ENCODE measurements around the gene SEMA4D. TPM values are rescaled to one million over a fixed set of nuclear protein-coding genes. Genes with fewer than 3 reads are reported as not detected.

The SEMA4D gene
- total RNA-seq, 3 donors from 2014 or later (not counting 1 experiment from before 2014, with no cell fraction given): 354 to 448 (median 420) TPM

GRCh38 chr9:89483592-89484474 lies 14.1 kb downstream of the SEMA4D start:
- peak overlapping the region; percentile 63 to 78 for H3K27ac Mint-ChIP-seq
- 12% methylated on average over 17 of the region's 18 CpGs for WGBS (ENCODE audit: insufficient coverage)
- Histone ChIP-seq H3K9me3 (ENCODE audit: control insufficient read depth, insufficient read depth, low read length) (no peaks in the 10 kb centered on the region), H3K4me1 (ENCODE audit: control insufficient read depth, insufficient read depth, low read length) (peaks cover 69% of the 10 kb centered on the region), H3K27me3 (ENCODE audit: control insufficient read depth, insufficient read depth, low read length) (no peaks in the 10 kb centered on the region), H3K27ac (ENCODE audit: low read length) (peak overlapping the region; percentile 22), H3K36me3 (ENCODE audit: control insufficient read depth, insufficient read depth, low read length) (peaks cover 7% of the 10 kb centered on the region), H3K4me3 (ENCODE audit: low read length) (peak overlapping the region; percentile 14)
- no peaks in the 10 kb centered on the region for H3K9me3 Mint-ChIP-seq
- no peak for TF ChIP-seq CTCF (IDR thresholded peaks at IDR 0.05)
- DNase-seq (peak; percentile 42 to 84), ATAC-seq (peak; percentile 75 to 84 (median 76))
- peaks cover 83 to 95% of the 10 kb centered on the region in 2 donors for H3K4me1 Mint-ChIP-seq
- intact Hi-C loops (cut with micrococcal nuclease): loop anchor here (2.0 kb wide), 2 partner anchors 15 kb away; partner anchors contain the start of gene SEMA4D
- no peaks in the 10 kb centered on the region for H3K27me3 Mint-ChIP-seq (ENCODE audit: low read depth in 2 of 2)
- no peaks in the 10 kb centered on the region for H3K36me3 Mint-ChIP-seq
- peak overlapping the region; percentile 32 for H3K4me3 Mint-ChIP-seq

GRCh38 chr9:89482901-89483361 lies 15.0 kb downstream of the SEMA4D start:
- H3K27me3 Mint-ChIP-seq (ENCODE audit: low read depth in 2 of 2): no peaks in the 10 kb centered on the region
- TF ChIP-seq CTCF (IDR thresholded peaks at IDR 0.05): no peak
- H3K27ac Mint-ChIP-seq: peak overlapping the region; percentile 63 to 78
- peaks cover 9% of the 10 kb centered on the region for H3K36me3 ChIP-seq (ENCODE audit: control insufficient read depth, insufficient read depth, low read length)
- peaks cover 85 to 96% of the 10 kb centered on the region in 2 donors for H3K4me1 Mint-ChIP-seq
- no peaks in the 10 kb centered on the region for H3K9me3 Mint-ChIP-seq
- peak overlapping the region; percentile 32 for H3K4me3 Mint-ChIP-seq
- no peaks in the 10 kb centered on the region for H3K27me3 ChIP-seq (ENCODE audit: control insufficient read depth, insufficient read depth, low read length)
- ATAC-seq: no peak
- no peak for DNase-seq
- WGBS (ENCODE audit: insufficient coverage): 81% methylated on average over 9 of the region's 9 CpGs
- no peaks in the 10 kb centered on the region for H3K9me3 ChIP-seq (ENCODE audit: control insufficient read depth, insufficient read depth, low read length)
- H3K4me1 ChIP-seq (ENCODE audit: control insufficient read depth, insufficient read depth, low read length): peaks cover 74% of the 10 kb centered on the region
- intact Hi-C loops (cut with micrococcal nuclease): no loop called here
- H3K36me3 Mint-ChIP-seq: no peaks in the 10 kb centered on the region
- H3K4me3 ChIP-seq (ENCODE audit: low read length): no peak overlapping the region
- H3K27ac ChIP-seq (ENCODE audit: low read length): no peak overlapping the region

- no peak for TF ChIP-seq CTCF (IDR thresholded peaks at IDR 0.05)
- WGBS (ENCODE audit: insufficient coverage): 54% methylated on average over 15 of the region's 15 CpGs
- no peak overlapping the region for H3K4me3 ChIP-seq (ENCODE audit: low read length)
These were observed 15.7 kb downstream of the SEMA4D start for GRCh38 chr9:89482056-89482851.

More at GRCh38 chr9:89482056-89482851, 15.7 kb downstream of the SEMA4D start:
- Histone ChIP-seq H3K9me3 (ENCODE audit: control insufficient read depth, insufficient read depth, low read length) (no peaks in the 10 kb centered on the region), H3K4me1 (ENCODE audit: control insufficient read depth, insufficient read depth, low read length) (peaks cover 79% of the 10 kb centered on the region), H3K36me3 (ENCODE audit: control insufficient read depth, insufficient read depth, low read length) (peaks cover 9% of the 10 kb centered on the region), H3K27me3 (ENCODE audit: control insufficient read depth, insufficient read depth, low read length) (no peaks in the 10 kb centered on the region), H3K27ac (ENCODE audit: low read length) (peak overlapping the region; percentile 11)
- DNase-seq: no peak
- H3K27me3 Mint-ChIP-seq (ENCODE audit: low read depth in 2 of 2): no peaks in the 10 kb centered on the region
- intact Hi-C loops (cut with micrococcal nuclease): no loop called here
- no peak for ATAC-seq
- H3K4me1 Mint-ChIP-seq: peaks cover 86 to 96% of the 10 kb centered on the region in 2 donors
- H3K4me3 Mint-ChIP-seq: peak overlapping the region; percentile 81
- peak overlapping the region; percentile 63 to 78 for H3K27ac Mint-ChIP-seq
- H3K9me3 Mint-ChIP-seq: no peaks in the 10 kb centered on the region
- H3K36me3 Mint-ChIP-seq: no peaks in the 10 kb centered on the region
